Measurements from ENCODE around the gene AP4S1. TPM values are rescaled to one million over a fixed set of nuclear protein-coding genes. Genes with fewer than 3 reads are reported as not detected.
"Not testable (repeated sequence)": the region's sequence is repeated elsewhere in the genome, so short reads cannot be mapped to it uniquely, and the experiment has no call there.

AP4S1 gene
- total RNA-seq, 1 donor from 2014 or later: 14.6 TPM

DNA sequence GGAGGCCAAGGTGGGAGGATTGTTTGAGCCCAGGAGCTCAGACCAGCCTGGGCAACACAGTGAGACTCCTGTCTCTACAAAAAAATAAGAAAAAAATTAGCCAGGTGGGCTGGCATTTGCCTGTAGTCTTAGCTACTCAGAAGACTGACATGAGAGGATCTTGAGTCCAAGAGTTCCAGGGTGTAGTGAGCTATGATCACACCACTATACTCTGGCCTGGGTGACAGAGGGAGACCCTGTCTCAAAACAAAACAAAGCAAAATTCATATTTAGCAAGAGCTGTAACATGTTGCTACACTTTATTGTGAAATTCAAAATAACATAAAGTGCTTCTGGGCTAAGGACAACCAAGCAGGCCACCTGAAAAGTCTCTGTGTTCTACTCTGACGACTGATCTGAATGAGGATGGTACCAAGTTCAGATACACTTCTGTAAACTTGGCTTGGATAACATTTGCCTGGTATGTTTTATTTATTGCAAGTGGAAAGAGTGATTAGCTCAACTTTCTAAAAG lies 12.3 kb downstream of the AP4S1 start:
- H3K9me3 ChIP-seq (ENCODE audit: control insufficient read depth in 3 of 3, low read length in 3 of 3): no peaks in the 10 kb centered on the region
- no peak overlapping the region for H3K4me3 ChIP-seq (ENCODE audit: low read length in 3 of 3)
- H3K36me3 ChIP-seq (ENCODE audit: control insufficient read depth in 3 of 3, insufficient read depth in 3 of 3, low read length in 3 of 3): peaks cover 0 to 2% (median 0%) of the 10 kb centered on the region in 3 donors
- no peak overlapping the region for H3K9ac ChIP-seq (ENCODE audit: low read depth in 1 of 3, low read length in 3 of 3)
- no peaks in the 10 kb centered on the region for H3K27me3 ChIP-seq (ENCODE audit: control insufficient read depth in 3 of 3, insufficient read depth in 3 of 3, low read length in 3 of 3)
- no peaks in the 10 kb centered on the region for H3K4me1 ChIP-seq (ENCODE audit: control insufficient read depth in 3 of 3, insufficient read depth in 3 of 3, low read length in 3 of 3)
- no peak overlapping the region for H3K27ac ChIP-seq (ENCODE audit: low read depth, low read length)

DNA sequence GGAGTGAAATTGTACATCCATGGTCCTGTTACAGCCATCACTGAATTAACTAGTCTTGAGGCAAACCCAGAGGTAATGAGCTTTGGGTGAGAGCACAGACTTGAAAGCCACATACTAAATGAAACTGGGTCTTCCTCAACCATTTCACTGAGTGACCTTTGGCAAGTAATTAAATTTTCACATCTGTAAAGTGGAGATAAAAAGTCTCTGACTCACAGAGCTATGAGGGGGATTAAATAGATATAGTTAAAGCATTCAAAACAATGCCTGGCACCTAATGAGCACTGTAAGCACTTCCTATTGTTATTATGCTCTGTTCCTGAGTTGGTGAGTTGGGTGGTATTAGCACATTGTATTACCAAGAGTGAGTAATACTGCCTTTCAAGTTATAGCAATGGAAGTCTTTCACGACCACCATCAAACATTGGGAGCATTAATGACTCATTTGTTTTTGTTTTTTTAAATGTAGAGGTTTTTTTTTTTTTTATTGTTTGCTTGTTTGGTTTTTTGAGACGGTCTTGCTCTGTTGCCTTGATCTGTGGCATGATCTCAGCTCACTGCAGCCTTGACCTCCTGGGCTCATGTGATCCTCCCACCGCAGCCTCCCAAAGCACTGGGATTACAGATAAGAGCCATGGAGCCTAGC lies 13.2 kb downstream of the AP4S1 start:
- Histone ChIP-seq H3K27ac (ENCODE audit: low read depth, low read length) (no peak overlapping the region), H3K36me3 (ENCODE audit: control insufficient read depth in 3 of 3, insufficient read depth in 3 of 3, low read length in 3 of 3) (peaks cover 0 to 2% (median 0%) of the 10 kb centered on the region in 3 donors), H3K27me3 (ENCODE audit: control insufficient read depth in 3 of 3, insufficient read depth in 3 of 3, low read length in 3 of 3) (no peaks in the 10 kb centered on the region), H3K4me1 (ENCODE audit: control insufficient read depth in 3 of 3, insufficient read depth in 3 of 3, low read length in 3 of 3) (no peaks in the 10 kb centered on the region), H3K9ac (ENCODE audit: low read depth in 1 of 3, low read length in 3 of 3) (no peak overlapping the region), H3K9me3 (ENCODE audit: control insufficient read depth in 3 of 3, low read length in 3 of 3) (no peaks in the 10 kb centered on the region), H3K4me3 (ENCODE audit: low read length in 3 of 3) (no peak overlapping the region)

DNA sequence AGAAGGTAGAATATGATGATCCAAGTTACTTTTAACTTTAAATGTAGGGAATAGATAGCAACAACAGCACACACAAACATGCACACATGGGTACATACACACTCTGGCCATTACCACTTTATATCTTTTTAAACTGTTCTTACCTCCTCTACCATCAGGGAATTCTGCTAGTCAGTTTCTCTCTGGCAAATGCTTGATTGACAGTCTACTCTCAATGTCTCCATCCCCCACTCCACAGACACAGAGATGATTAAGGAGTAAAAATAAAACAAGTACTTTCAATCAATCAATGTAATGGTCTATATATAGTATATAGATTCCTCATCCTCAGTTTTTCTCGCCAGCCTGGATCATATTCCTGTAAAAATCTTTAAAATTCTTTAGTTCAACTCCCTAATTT lies 16.9 kb downstream of the AP4S1 start:
- no peak overlapping the region for H3K27ac ChIP-seq (ENCODE audit: low read depth, low read length)
- H3K9ac ChIP-seq (ENCODE audit: low read depth in 1 of 3, low read length in 3 of 3): no peak overlapping the region
- no peaks in the 10 kb centered on the region for H3K36me3 ChIP-seq (ENCODE audit: control insufficient read depth in 3 of 3, insufficient read depth in 3 of 3, low read length in 3 of 3)
- H3K4me1 ChIP-seq (ENCODE audit: control insufficient read depth in 3 of 3, insufficient read depth in 3 of 3, low read length in 3 of 3): no peaks in the 10 kb centered on the region
- no peak overlapping the region for H3K4me3 ChIP-seq (ENCODE audit: low read length in 3 of 3)
- H3K27me3 ChIP-seq (ENCODE audit: control insufficient read depth in 3 of 3, insufficient read depth in 3 of 3, low read length in 3 of 3): no peaks in the 10 kb centered on the region
- H3K9me3 ChIP-seq (ENCODE audit: control insufficient read depth in 3 of 3, low read length in 3 of 3): no peaks in the 10 kb centered on the region

DNA sequence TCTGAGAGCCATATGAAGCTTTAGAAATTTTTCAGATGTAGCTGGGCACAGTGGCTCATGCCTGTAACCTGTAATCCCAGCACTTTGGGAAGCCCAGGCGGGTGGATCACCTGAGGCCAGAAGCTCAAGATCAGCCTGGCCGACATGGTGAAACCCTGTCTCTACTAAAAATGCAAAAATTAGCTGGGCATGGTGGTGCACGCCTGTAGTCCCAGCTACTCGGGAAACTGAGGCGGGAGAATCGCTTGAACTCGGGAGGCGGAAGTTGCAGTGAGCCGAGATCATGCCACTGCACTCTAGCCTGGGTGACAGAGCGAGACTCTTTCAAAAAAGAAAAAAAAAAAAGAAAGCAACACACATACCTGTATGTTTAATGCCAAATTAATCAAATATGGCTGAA lies 17.4 kb downstream of the AP4S1 start:
- H3K27me3 ChIP-seq (ENCODE audit: control insufficient read depth in 3 of 3, insufficient read depth in 3 of 3, low read length in 3 of 3); H3K27ac ChIP-seq (ENCODE audit: low read depth, low read length); H3K4me3 ChIP-seq (ENCODE audit: low read length in 3 of 3): not testable (repeated sequence)

DNA sequence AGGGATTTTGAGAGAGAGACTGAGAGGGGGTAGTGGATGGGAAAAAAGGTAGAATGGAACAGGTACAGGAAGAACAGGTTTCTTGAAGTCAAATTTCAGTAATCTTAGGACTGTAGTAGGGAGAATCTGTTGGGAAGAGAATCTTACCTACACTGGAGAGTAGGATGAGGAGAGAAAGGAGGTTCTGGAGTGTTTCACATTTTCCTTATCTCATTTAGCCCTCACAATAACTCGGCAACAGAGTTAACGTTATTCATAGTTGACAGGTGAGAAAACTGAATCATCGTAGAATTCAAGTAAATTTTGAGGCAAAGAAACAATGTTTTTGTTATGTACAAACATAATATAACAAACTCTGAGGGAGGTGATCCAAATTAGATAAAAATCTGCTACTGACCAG lies 17.9 kb downstream of the AP4S1 start:
- Histone ChIP-seq H3K27me3 (ENCODE audit: control insufficient read depth in 3 of 3, insufficient read depth in 3 of 3, low read length in 3 of 3) (no peaks in the 10 kb centered on the region), H3K27ac (ENCODE audit: low read depth, low read length) (no peak overlapping the region), H3K4me3 (ENCODE audit: low read length in 3 of 3) (no peak overlapping the region), H3K4me1 (ENCODE audit: control insufficient read depth in 3 of 3, insufficient read depth in 3 of 3, low read length in 3 of 3) (no peaks in the 10 kb centered on the region), H3K9me3 (ENCODE audit: control insufficient read depth in 3 of 3, low read length in 3 of 3) (no peaks in the 10 kb centered on the region), H3K9ac (ENCODE audit: low read depth in 1 of 3, low read length in 3 of 3) (no peak overlapping the region), H3K36me3 (ENCODE audit: control insufficient read depth in 3 of 3, insufficient read depth in 3 of 3, low read length in 3 of 3) (no peaks in the 10 kb centered on the region)

More for the DNA sequence above, 17.4 kb downstream of the AP4S1 start:
- H3K36me3 ChIP-seq (ENCODE audit: control insufficient read depth in 3 of 3, insufficient read depth in 3 of 3, low read length in 3 of 3); H3K9me3 ChIP-seq (ENCODE audit: control insufficient read depth in 3 of 3, low read length in 3 of 3); H3K9ac ChIP-seq (ENCODE audit: low read depth in 1 of 3, low read length in 3 of 3); H3K4me1 ChIP-seq (ENCODE audit: control insufficient read depth in 3 of 3, insufficient read depth in 3 of 3, low read length in 3 of 3): not testable (repeated sequence)

DNA sequence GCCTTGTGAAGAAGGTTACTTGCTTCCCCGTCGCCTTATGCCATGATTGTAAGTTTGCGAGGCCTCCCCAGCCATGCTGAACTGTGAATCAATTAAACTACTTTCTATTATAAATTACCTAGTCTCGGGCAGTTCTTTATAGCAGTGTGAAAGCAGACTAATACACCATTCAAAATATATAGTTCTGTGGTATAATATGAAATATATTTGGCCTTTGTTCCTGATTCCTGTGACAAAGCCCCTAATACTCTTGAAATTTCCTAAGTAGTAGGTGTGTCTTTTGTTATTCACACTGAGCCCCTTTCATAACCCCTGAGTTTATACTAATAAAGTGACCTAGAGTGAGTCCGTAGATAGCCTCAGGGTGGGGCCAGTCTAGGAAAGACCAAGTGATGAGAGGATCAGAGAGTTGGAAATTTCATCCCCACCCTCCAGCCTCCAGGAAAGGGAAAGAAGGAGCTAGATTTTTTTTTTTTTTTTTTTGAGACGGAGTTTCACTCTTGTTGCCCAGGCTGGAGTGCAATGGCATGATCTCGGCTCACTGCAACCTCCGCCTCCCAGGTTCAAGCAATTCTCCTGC lies 20.1 kb downstream of the AP4S1 start:
- Histone ChIP-seq H3K9ac (ENCODE audit: low read depth in 1 of 3, low read length in 3 of 3) (no peak overlapping the region), H3K4me1 (ENCODE audit: control insufficient read depth in 3 of 3, insufficient read depth in 3 of 3, low read length in 3 of 3) (no peaks in the 10 kb centered on the region), H3K9me3 (ENCODE audit: control insufficient read depth in 3 of 3, low read length in 3 of 3) (no peaks in the 10 kb centered on the region), H3K4me3 (ENCODE audit: low read length in 3 of 3) (no peak overlapping the region), H3K27ac (ENCODE audit: low read depth, low read length) (no peak overlapping the region), H3K36me3 (ENCODE audit: control insufficient read depth in 3 of 3, insufficient read depth in 3 of 3, low read length in 3 of 3) (no peaks in the 10 kb centered on the region), H3K27me3 (ENCODE audit: control insufficient read depth in 3 of 3, insufficient read depth in 3 of 3, low read length in 3 of 3) (no peaks in the 10 kb centered on the region)

DNA sequence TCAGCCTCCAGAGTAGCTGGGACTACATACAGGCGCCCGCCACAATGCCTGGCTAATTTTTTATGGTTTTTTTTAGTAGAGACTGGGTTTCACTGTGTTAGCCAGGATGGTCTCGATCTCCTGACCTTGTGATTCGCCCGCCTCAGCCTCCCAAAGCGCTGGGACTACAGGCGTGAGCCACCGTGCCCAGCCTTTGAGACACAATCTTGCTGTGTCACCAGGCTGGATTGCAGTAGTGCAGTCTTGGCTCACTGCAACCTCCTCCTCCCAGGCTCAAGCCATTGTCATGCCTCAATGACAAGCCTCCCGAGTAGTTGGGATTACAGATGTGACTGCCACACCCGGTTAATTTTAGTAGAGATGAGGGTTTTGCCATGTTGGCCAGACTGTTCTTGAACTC lies 22.1 kb downstream of the AP4S1 start:
- Histone ChIP-seq H3K4me1 (ENCODE audit: control insufficient read depth in 3 of 3, insufficient read depth in 3 of 3, low read length in 3 of 3) (no peaks in the 10 kb centered on the region), H3K4me3 (ENCODE audit: low read length in 3 of 3) (no peak overlapping the region), H3K27ac (ENCODE audit: low read depth, low read length) (no peak overlapping the region), H3K27me3 (ENCODE audit: control insufficient read depth in 3 of 3, insufficient read depth in 3 of 3, low read length in 3 of 3) (no peaks in the 10 kb centered on the region), H3K9me3 (ENCODE audit: control insufficient read depth in 3 of 3, low read length in 3 of 3) (no peaks in the 10 kb centered on the region), H3K36me3 (ENCODE audit: control insufficient read depth in 3 of 3, insufficient read depth in 3 of 3, low read length in 3 of 3) (no peaks in the 10 kb centered on the region), H3K9ac (ENCODE audit: low read depth in 1 of 3, low read length in 3 of 3) (no peak overlapping the region)

DNA sequence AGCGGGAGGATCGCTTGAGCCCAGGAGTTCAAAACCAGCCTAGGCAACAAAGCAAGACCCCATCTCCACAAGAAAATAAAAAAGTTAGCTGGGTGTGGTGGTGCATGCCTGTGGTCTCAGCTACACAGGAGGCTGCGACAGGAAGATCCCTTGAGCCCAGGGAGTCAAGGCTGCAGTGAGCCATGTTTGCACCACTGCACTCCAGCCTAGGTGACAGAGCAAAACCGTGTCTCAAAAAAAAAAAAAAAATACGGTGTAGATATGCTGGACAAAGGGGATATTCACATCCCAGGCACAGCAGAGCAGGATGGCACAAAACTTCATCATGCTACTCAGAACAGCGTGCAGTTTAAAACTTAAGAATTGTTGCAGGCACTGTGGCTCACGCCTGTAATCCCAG lies 25.6 kb downstream of the AP4S1 start:
- H3K9me3 ChIP-seq (ENCODE audit: control insufficient read depth in 3 of 3, low read length in 3 of 3): no peaks in the 10 kb centered on the region
- H3K9ac ChIP-seq (ENCODE audit: low read depth in 1 of 3, low read length in 3 of 3): no peak overlapping the region
- peaks cover 4 to 7% (median 5%) of the 10 kb centered on the region in 3 donors for H3K4me1 ChIP-seq (ENCODE audit: control insufficient read depth in 3 of 3, insufficient read depth in 3 of 3, low read length in 3 of 3)
- no peaks in the 10 kb centered on the region for H3K36me3 ChIP-seq (ENCODE audit: control insufficient read depth in 3 of 3, insufficient read depth in 3 of 3, low read length in 3 of 3)
- no peak overlapping the region for H3K4me3 ChIP-seq (ENCODE audit: low read length in 3 of 3)
- H3K27ac ChIP-seq (ENCODE audit: low read depth, low read length): no peak overlapping the region
- H3K27me3 ChIP-seq (ENCODE audit: control insufficient read depth in 3 of 3, insufficient read depth in 3 of 3, low read length in 3 of 3): no peaks in the 10 kb centered on the region

DNA sequence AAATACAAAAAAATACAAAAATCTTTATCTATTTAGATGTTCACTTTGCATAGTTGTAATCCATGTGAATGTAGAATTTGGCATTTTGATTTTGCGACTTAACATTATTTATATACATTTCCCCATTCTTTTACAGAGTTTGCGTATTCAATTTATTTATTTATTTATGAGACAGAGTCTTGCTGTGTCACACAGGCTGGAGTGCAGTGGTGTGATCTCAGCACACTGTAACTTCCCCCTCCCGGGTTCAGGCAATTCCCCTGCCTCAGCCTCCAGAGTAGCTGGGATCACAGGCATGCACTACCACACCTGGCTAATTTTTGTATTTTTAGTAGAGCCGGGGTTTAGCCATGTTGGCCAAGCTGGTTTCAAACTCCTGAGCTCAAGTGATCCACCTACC lies 26.1 kb downstream of the AP4S1 start:
- H3K9ac ChIP-seq (ENCODE audit: low read depth in 1 of 3, low read length in 3 of 3): no peak overlapping the region
- no peaks in the 10 kb centered on the region for H3K36me3 ChIP-seq (ENCODE audit: control insufficient read depth in 3 of 3, insufficient read depth in 3 of 3, low read length in 3 of 3)
- H3K4me1 ChIP-seq (ENCODE audit: control insufficient read depth in 3 of 3, insufficient read depth in 3 of 3, low read length in 3 of 3): peaks cover 4 to 7% (median 5%) of the 10 kb centered on the region in 3 donors
- no peaks in the 10 kb centered on the region for H3K27me3 ChIP-seq (ENCODE audit: control insufficient read depth in 3 of 3, insufficient read depth in 3 of 3, low read length in 3 of 3)
- H3K9me3 ChIP-seq (ENCODE audit: control insufficient read depth in 3 of 3, low read length in 3 of 3): no peaks in the 10 kb centered on the region
- H3K27ac ChIP-seq (ENCODE audit: low read depth, low read length): no peak overlapping the region
- no peak overlapping the region for H3K4me3 ChIP-seq (ENCODE audit: low read length in 3 of 3)

DNA sequence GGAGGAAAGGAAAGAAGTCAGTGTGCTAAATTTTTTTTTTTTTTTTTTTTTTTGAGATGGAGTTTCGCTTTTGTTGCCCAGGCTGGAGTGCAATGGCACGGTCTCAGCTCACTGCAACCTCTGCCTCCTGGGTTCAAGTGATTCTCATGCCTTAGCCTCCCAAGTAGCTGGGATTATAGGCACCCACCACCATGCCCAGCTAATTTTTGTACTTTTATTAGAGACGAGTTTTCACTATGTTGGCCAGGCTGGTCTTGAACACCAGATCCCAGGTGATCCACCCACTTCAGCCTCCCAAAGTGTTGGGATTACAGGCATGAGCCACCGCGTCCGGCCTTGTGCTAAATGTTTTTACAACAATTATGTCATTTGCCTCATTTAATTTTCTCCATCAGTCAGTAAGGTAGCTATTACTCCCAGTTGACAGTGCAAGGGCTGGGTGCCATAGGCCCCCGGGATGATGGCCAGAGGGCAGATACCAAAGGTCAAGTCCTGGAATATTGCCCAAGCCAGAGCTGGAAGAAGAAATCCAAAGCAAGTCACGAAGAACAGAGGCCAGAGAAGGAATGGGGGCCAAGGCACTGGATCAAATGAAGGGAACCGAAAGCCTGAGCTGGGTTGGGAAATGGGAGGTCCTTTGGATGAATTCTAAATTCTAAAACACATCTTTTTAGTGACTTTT lies 27.6 kb downstream of the AP4S1 start:
- H3K27ac ChIP-seq (ENCODE audit: low read depth, low read length): peak overlapping the region; percentile 46
- not testable (repeated sequence) for H3K9ac ChIP-seq (ENCODE audit: low read depth in 1 of 3, low read length in 3 of 3); H3K4me1 ChIP-seq (ENCODE audit: control insufficient read depth in 3 of 3, insufficient read depth in 3 of 3, low read length in 3 of 3); H3K36me3 ChIP-seq (ENCODE audit: control insufficient read depth in 3 of 3, insufficient read depth in 3 of 3, low read length in 3 of 3); H3K4me3 ChIP-seq (ENCODE audit: low read length in 3 of 3); H3K27me3 ChIP-seq (ENCODE audit: control insufficient read depth in 3 of 3, insufficient read depth in 3 of 3, low read length in 3 of 3); H3K9me3 ChIP-seq (ENCODE audit: control insufficient read depth in 3 of 3, low read length in 3 of 3)
